GM23338 (cell line): Measurements from ENCODE around the gene KCNG3. TPM values are rescaled to one million over a fixed set of nuclear protein-coding genes. Genes with fewer than 3 reads are reported as not detected.

ENCODE experiments used
- ATAC-seq: fragments of 200-7000 bp; cut with Tn5 transposase; 3 replicates; pipeline ENCODE4 v1.9.1; 2020
- DNase-seq: peaks from one replicate; pipeline ENCODE4 v3.0.0-alpha.2; 2015; ENCODE audit warnings: low spot score
- H2AFZ ChIP-seq: fragments of 200-600 bp; sonication (generic); 2 replicates; pipeline ENCODE4 v1.8.0; 2016; ENCODE audit warnings: antibody characterized with exemption, mild to moderate bottlenecking, moderate library complexity
- H3F3A ChIP-seq: fragments of 200-600 bp; sonication (generic); replicated peaks from 2 replicates; pipeline ENCODE4 v1.8.0; 2017; ENCODE audit warnings: antibody characterized with exemption, mixed run types, low read depth
- H3K27ac ChIP-seq: fragments of 200-600 bp; sonication (generic); 2 replicates; pipeline ENCODE4 v1.6.1; 2016; ENCODE audit warnings: low read depth
- H3K27me3 ChIP-seq: fragments of 200-600 bp; sonication (generic); 2 replicates; pipeline ENCODE4 v1.8.0; 2016; ENCODE audit warnings: mild to moderate bottlenecking, mixed run types, moderate library complexity; ENCODE audit not compliant: insufficient read depth
- H3K36me3 ChIP-seq: fragments of 200-600 bp; sonication (generic); 2 replicates; pipeline ENCODE4 v1.8.0; 2016; ENCODE audit warnings: mild to moderate bottlenecking; ENCODE audit not compliant: insufficient read depth
- H3K4me1 ChIP-seq: fragments of 200-600 bp; sonication (generic); 2 replicates; pipeline ENCODE4 v1.8.0; 2016; ENCODE audit warnings: mild to moderate bottlenecking, moderate library complexity; ENCODE audit not compliant: insufficient read depth
- H3K4me2 ChIP-seq: fragments of 200-600 bp; sonication (generic); 2 replicates; pipeline ENCODE4 v1.7.1; 2017; ENCODE audit warnings: mixed run types
- H3K4me3 ChIP-seq: fragments of 200-600 bp; sonication (generic); 2 replicates; pipeline ENCODE4 v1.6.1; 2016; ENCODE audit warnings: mixed run types
- H3K79me2 ChIP-seq: fragments of 200-600 bp; sonication (generic); replicated peaks from 2 replicates; pipeline ENCODE4 v1.8.0; 2017; ENCODE audit warnings: mild to moderate bottlenecking; ENCODE audit not compliant: insufficient read depth
- H3K9me2 ChIP-seq: fragments of 200-600 bp; sonication (generic); 2 replicates; pipeline ENCODE4 v1.8.0; 2017; ENCODE audit not compliant: insufficient read depth
- H4K20me1 ChIP-seq: fragments of 200-600 bp; sonication (generic); replicated peaks from 2 replicates; pipeline ENCODE4 v1.8.0; 2017; ENCODE audit warnings: mild to moderate bottlenecking; ENCODE audit not compliant: insufficient read depth
- H3K27ac Mint-ChIP-seq: 2 replicates; pipeline ENCODE4 v1.8.0; 2020; ENCODE audit warnings: inconsistent platforms, mild to moderate bottlenecking, moderate library complexity, mixed read lengths
- H3K27me3 Mint-ChIP-seq: 3 replicates; pipeline ENCODE4 v1.8.0; 2022; ENCODE audit warnings: low read depth, mild to moderate bottlenecking, moderate library complexity, mixed read lengths, inconsistent platforms; ENCODE audit not compliant: insufficient read depth, poor library complexity
- H3K36me3 Mint-ChIP-seq: 3 replicates; pipeline ENCODE4 v1.8.0; 2021; ENCODE audit warnings: low read depth, mild to moderate bottlenecking, inconsistent platforms, moderate library complexity, mixed read lengths
- H3K4me1 Mint-ChIP-seq: 3 replicates; pipeline ENCODE4 v1.8.0; 2020; ENCODE audit warnings: mild to moderate bottlenecking, inconsistent platforms, mixed read lengths
- H3K4me3 Mint-ChIP-seq: 3 replicates; pipeline ENCODE4 v1.8.0; 2021; ENCODE audit warnings: moderate library complexity, mild to moderate bottlenecking, inconsistent platforms, mixed read lengths
- H3K9me3 Mint-ChIP-seq: 3 replicates; pipeline ENCODE4 v1.8.0; 2020; ENCODE audit warnings: moderate library complexity, mild to moderate bottlenecking, inconsistent platforms, mixed read lengths
- CREB1 ChIP-seq: fragments of 250-450 bp; sonication (Bioruptor Pico); IDR thresholded peaks from 2 replicates; pipeline ENCODE4 v1.5.0; 2020; ENCODE audit warnings: low read depth, mild to moderate bottlenecking, moderate library complexity
- EZH2 ChIP-seq: fragments of 200-600 bp; sonication (generic); IDR thresholded peaks from one replicate; pipeline ENCODE4 v1.8.0; 2017; ENCODE audit warnings: antibody characterized with exemption, mild to moderate bottlenecking, low read depth; ENCODE audit not compliant: unreplicated experiment
- EZH2phosphoT487 ChIP-seq: fragments of 200-600 bp; sonication (generic); IDR thresholded peaks from one replicate; pipeline ENCODE4 v1.8.1; 2018; ENCODE audit warnings: antibody characterized with exemption; ENCODE audit not compliant: unreplicated experiment
- JUNB ChIP-seq: IDR thresholded peaks from one replicate; pipeline ENCODE4 v1.6.1; 2016; ENCODE audit warnings: antibody characterized with exemption; ENCODE audit not compliant: unreplicated experiment
- NANOG ChIP-seq: IDR thresholded peaks from 2 replicates; pipeline ENCODE4 v1.6.1; 2016; ENCODE audit warnings: antibody characterized with exemption, borderline replicate concordance
- POLR2AphosphoS5 ChIP-seq: IDR thresholded peaks from 2 replicates; pipeline ENCODE4 v1.6.1; 2016; ENCODE audit warnings: antibody characterized with exemption, low read depth
- STAT1 ChIP-seq: IDR thresholded peaks from one replicate; pipeline ENCODE4 v1.6.1; 2016; ENCODE audit warnings: antibody characterized with exemption; ENCODE audit not compliant: unreplicated experiment
- ZNF114 ChIP-seq: fragments of 250-450 bp; sonication (Bioruptor Pico); IDR thresholded peaks from 2 replicates; pipeline ENCODE4 v1.5.0; 2020; ENCODE audit warnings: mild to moderate bottlenecking, moderate library complexity
- ZNF331 ChIP-seq: fragments of 250-450 bp; sonication (Bioruptor Pico); IDR thresholded peaks from 2 replicates; pipeline ENCODE4 v1.5.0; 2020; ENCODE audit warnings: low read depth, mild to moderate bottlenecking, moderate library complexity
- polyA plus RNA-seq: library from polyadenylated mRNA; unstranded; fragments of >200 nt; fragmentation: Nextera tagmentation; extraction: Ambion mirVana; gene quantifications from 2 replicates; pipeline ENCODE4 v1.2.1, GENCODE V29; 2016
- total RNA-seq: library from RNA; depleted of rRNA; stranded (reverse); fragments of >200 nt; shearing (Covaris generic); gene quantifications from 2 replicates; pipeline ENCODE4 v1.2.3, GENCODE V29; 2014
- TF ChIP-seq, protein P1 (sequence below): fragments of 250-450 bp; sonication (Bioruptor Pico); IDR thresholded peaks from 2 replicates; pipeline ENCODE4 v1.5.0; 2020; ENCODE audit warnings: mild to moderate bottlenecking, moderate library complexity
- TF ChIP-seq, protein P2 (sequence below), 2 experiments: fragments of 200-600 bp in 1 of 2; sonication (generic) in 1 of 2; conservative IDR thresholded peaks; 2 replicates each; pipeline versions ENCODE4 v1.5.1 to v1.6.1; 2016 to 2017; ENCODE audit warnings: antibody characterized with exemption in 2 of 2, low read depth in 2 of 2, mild to moderate bottlenecking in 2 of 2, moderate library complexity in 1 of 2
- TF ChIP-seq, protein P3 (sequence below): IDR thresholded peaks from one replicate; pipeline ENCODE4 v1.6.1; 2018; ENCODE audit warnings: antibody characterized with exemption; ENCODE audit not compliant: unreplicated experiment
- TF ChIP-seq, protein P4 (sequence below): IDR thresholded peaks from 2 replicates; pipeline ENCODE4 v1.6.1; 2016; ENCODE audit warnings: antibody characterized with exemption

Gene KCNG3
- total and polyA plus RNA-seq, 2 experiments from 2014 or later, result 2.5 to 36.2 TPM

DNA sequence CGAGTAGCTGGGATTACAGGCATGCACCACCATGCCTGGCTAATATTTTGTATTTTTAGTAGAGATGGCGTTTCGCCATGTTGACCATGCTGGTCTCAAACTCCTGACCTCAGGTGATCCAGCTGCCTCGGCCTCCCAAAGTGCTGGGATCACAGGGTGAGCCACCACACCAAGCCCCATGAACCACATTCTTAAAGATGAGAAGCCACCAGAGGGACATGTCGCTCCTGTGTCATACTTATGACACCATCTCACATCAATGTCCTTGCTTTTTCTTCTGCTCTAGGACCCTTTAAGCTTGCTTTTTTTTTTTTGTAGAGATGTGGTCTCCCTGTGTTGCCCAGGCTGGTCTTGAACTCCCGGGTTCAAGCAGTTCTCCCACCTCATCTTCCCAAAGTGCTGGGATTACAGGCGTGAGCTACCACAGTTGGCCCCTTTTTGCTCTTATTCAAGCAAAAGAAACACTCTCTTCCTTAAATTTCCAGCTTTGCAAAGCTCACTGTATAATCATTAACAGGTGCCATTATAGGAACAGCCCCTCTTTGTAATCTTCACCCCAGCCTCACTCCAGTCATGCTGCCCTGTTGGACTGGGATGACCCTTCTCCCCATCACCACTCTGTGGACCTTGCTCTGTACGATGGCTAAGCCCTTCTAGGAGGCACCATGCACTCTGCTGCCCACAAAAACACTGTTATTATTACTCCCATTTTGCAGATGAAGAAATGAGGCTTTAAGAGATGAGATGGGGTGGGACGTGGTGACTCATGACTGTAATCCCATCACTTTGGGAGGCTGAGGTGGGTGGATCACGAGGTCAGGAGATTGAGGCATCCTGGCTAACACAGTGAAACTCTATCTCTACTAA, 10.8 kb upstream of the KCNG3 start:
- no peak overlapping the region for H3K27ac Mint-ChIP-seq

More for the DNA sequence above, 10.8 kb upstream of the KCNG3 start:
- H3K27me3 ChIP-seq, result no peaks in the 10 kb centered on the region
- H3K4me1 ChIP-seq, result peaks cover 3% of the 10 kb centered on the region; the same call in 1 of the 2 replicates
- 0 out of 3 replicates have a peak, but pooled peaks cover 2% of the 10 kb centered on the region for H3K36me3 Mint-ChIP-seq
- DNase-seq (no peak), ATAC-seq (no peak)
- H3K4me1 Mint-ChIP-seq, result no peaks in the 10 kb centered on the region
- no peaks in the 10 kb centered on the region for H4K20me1 ChIP-seq
- no peaks in the 10 kb centered on the region; the same call in 2 of the 3 replicates for H3K9me3 Mint-ChIP-seq
- no peak overlapping the region for H3K27ac ChIP-seq
- no peak overlapping the region for H3K4me3 Mint-ChIP-seq
- no peak overlapping the region for H3K4me2 ChIP-seq
- H3K4me3 ChIP-seq, result no peak overlapping the region
- no peak overlapping the region for H2AFZ ChIP-seq
- no peaks in the 10 kb centered on the region; the same call in 1 of the 2 replicates for H3K9me2 ChIP-seq
- H3F3A ChIP-seq, result no peaks in the 10 kb centered on the region
- TF ChIP-seq CREB1 (CRISPR knock-in tag), result no peak
- TF ChIP-seq, protein P1, sequence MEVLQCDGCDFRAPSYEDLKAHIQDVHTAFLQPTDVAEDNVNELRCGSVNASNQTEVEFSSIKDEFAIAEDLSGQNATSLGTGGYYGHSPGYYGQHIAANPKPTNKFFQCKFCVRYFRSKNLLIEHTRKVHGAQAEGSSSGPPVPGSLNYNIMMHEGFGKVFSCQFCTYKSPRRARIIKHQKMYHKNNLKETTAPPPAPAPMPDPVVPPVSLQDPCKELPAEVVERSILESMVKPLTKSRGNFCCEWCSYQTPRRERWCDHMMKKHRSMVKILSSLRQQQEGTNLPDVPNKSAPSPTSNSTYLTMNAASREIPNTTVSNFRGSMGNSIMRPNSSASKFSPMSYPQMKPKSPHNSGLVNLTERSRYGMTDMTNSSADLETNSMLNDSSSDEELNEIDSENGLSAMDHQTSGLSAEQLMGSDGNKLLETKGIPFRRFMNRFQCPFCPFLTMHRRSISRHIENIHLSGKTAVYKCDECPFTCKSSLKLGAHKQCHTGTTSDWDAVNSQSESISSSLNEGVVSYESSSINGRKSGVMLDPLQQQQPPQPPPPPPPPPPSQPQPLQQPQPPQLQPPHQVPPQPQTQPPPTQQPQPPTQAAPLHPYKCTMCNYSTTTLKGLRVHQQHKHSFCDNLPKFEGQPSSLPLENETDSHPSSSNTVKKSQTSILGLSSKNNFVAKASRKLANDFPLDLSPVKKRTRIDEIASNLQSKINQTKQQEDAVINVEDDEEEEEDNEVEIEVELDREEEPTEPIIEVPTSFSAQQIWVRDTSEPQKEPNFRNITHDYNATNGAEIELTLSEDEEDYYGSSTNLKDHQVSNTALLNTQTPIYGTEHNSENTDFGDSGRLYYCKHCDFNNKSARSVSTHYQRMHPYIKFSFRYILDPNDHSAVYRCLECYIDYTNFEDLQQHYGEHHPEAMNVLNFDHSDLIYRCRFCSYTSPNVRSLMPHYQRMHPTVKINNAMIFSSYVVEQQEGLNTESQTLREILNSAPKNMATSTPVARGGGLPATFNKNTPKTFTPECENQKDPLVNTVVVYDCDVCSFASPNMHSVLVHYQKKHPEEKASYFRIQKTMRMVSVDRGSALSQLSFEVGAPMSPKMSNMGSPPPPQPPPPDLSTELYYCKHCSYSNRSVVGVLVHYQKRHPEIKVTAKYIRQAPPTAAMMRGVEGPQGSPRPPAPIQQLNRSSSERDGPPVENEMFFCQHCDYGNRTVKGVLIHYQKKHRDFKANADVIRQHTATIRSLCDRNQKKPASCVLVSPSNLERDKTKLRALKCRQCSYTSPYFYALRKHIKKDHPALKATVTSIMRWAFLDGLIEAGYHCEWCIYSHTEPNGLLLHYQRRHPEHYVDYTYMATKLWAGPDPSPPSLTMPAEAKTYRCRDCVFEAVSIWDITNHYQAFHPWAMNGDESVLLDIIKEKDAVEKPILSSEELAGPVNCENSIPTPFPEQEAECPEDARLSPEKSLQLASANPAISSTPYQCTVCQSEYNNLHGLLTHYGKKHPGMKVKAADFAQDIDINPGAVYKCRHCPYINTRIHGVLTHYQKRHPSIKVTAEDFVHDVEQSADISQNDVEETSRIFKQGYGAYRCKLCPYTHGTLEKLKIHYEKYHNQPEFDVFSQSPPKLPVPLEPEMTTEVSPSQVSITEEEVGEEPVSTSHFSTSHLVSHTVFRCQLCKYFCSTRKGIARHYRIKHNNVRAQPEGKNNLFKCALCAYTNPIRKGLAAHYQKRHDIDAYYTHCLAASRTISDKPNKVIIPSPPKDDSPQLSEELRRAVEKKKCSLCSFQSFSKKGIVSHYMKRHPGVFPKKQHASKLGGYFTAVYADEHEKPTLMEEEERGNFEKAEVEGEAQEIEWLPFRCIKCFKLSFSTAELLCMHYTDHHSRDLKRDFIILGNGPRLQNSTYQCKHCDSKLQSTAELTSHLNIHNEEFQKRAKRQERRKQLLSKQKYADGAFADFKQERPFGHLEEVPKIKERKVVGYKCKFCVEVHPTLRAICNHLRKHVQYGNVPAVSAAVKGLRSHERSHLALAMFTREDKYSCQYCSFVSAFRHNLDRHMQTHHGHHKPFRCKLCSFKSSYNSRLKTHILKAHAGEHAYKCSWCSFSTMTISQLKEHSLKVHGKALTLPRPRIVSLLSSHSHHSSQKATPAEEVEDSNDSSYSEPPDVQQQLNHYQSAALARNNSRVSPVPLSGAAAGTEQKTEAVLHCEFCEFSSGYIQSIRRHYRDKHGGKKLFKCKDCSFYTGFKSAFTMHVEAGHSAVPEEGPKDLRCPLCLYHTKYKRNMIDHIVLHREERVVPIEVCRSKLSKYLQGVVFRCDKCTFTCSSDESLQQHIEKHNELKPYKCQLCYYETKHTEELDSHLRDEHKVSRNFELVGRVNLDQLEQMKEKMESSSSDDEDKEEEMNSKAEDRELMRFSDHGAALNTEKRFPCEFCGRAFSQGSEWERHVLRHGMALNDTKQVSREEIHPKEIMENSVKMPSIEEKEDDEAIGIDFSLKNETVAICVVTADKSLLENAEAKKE (CRISPR knock-in tag), result no peak
- no peak for TF ChIP-seq EZH2phosphoT487
- no peak for TF ChIP-seq ZNF114 (CRISPR knock-in tag)
- TF ChIP-seq, protein P2, sequence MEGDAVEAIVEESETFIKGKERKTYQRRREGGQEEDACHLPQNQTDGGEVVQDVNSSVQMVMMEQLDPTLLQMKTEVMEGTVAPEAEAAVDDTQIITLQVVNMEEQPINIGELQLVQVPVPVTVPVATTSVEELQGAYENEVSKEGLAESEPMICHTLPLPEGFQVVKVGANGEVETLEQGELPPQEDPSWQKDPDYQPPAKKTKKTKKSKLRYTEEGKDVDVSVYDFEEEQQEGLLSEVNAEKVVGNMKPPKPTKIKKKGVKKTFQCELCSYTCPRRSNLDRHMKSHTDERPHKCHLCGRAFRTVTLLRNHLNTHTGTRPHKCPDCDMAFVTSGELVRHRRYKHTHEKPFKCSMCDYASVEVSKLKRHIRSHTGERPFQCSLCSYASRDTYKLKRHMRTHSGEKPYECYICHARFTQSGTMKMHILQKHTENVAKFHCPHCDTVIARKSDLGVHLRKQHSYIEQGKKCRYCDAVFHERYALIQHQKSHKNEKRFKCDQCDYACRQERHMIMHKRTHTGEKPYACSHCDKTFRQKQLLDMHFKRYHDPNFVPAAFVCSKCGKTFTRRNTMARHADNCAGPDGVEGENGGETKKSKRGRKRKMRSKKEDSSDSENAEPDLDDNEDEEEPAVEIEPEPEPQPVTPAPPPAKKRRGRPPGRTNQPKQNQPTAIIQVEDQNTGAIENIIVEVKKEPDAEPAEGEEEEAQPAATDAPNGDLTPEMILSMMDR (conservative IDR thresholded peaks at IDR 0.05; ENCODE audit: low read depth in 2 of 2), result no peak
- no peak for TF ChIP-seq EZH2
- no peak for TF ChIP-seq POLR2AphosphoS5
- TF ChIP-seq STAT1, result no peak
- no peak for TF ChIP-seq NANOG
- no peak for TF ChIP-seq JUNB
- no peak for TF ChIP-seq ZNF331 (CRISPR knock-in tag)
- TF ChIP-seq, protein P3, sequence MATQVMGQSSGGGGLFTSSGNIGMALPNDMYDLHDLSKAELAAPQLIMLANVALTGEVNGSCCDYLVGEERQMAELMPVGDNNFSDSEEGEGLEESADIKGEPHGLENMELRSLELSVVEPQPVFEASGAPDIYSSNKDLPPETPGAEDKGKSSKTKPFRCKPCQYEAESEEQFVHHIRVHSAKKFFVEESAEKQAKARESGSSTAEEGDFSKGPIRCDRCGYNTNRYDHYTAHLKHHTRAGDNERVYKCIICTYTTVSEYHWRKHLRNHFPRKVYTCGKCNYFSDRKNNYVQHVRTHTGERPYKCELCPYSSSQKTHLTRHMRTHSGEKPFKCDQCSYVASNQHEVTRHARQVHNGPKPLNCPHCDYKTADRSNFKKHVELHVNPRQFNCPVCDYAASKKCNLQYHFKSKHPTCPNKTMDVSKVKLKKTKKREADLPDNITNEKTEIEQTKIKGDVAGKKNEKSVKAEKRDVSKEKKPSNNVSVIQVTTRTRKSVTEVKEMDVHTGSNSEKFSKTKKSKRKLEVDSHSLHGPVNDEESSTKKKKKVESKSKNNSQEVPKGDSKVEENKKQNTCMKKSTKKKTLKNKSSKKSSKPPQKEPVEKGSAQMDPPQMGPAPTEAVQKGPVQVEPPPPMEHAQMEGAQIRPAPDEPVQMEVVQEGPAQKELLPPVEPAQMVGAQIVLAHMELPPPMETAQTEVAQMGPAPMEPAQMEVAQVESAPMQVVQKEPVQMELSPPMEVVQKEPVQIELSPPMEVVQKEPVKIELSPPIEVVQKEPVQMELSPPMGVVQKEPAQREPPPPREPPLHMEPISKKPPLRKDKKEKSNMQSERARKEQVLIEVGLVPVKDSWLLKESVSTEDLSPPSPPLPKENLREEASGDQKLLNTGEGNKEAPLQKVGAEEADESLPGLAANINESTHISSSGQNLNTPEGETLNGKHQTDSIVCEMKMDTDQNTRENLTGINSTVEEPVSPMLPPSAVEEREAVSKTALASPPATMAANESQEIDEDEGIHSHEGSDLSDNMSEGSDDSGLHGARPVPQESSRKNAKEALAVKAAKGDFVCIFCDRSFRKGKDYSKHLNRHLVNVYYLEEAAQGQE, result no peak
- TF ChIP-seq, protein P4, sequence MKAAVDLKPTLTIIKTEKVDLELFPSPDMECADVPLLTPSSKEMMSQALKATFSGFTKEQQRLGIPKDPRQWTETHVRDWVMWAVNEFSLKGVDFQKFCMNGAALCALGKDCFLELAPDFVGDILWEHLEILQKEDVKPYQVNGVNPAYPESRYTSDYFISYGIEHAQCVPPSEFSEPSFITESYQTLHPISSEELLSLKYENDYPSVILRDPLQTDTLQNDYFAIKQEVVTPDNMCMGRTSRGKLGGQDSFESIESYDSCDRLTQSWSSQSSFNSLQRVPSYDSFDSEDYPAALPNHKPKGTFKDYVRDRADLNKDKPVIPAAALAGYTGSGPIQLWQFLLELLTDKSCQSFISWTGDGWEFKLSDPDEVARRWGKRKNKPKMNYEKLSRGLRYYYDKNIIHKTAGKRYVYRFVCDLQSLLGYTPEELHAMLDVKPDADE, result no peak
- H3K79me2 ChIP-seq, result no peaks in the 10 kb centered on the region
- H3K36me3 ChIP-seq, result no peaks in the 10 kb centered on the region
- H3K27me3 Mint-ChIP-seq, result peaks cover 2% of the 10 kb centered on the region
